Measurements from ENCODE around the gene TRMT2B. TPM values are rescaled to one million over a fixed set of nuclear protein-coding genes. Genes with fewer than 3 reads are reported as not detected.

The TRMT2B gene
- total and polyA plus RNA-seq, 10 of the 15 experiments (the other 5 are each of a cell fraction or from before 2014, with no cell fraction given): 2.5 to 14.2 (median 11.5) TPM

DNA sequence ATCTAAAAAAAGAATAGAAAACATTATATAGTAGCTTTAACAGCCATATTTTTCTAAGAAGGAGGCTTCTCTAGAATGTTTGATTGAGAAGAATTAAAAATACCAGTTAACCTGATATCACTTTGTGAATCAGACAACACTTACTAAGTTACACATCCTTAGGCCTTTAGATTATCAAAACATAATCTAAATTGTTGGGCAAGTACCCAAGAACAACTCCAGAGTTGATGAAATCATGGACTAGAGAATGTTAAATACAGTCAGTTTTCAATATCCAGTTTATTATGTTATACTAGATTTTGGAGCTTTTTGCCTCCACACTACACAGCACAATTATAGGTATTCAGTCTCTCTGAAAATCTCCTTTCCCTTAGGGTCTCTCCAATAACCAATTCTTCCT lies 42.8 kb downstream of the TRMT2B start (continued):
- TF ChIP-seq, protein P1, sequence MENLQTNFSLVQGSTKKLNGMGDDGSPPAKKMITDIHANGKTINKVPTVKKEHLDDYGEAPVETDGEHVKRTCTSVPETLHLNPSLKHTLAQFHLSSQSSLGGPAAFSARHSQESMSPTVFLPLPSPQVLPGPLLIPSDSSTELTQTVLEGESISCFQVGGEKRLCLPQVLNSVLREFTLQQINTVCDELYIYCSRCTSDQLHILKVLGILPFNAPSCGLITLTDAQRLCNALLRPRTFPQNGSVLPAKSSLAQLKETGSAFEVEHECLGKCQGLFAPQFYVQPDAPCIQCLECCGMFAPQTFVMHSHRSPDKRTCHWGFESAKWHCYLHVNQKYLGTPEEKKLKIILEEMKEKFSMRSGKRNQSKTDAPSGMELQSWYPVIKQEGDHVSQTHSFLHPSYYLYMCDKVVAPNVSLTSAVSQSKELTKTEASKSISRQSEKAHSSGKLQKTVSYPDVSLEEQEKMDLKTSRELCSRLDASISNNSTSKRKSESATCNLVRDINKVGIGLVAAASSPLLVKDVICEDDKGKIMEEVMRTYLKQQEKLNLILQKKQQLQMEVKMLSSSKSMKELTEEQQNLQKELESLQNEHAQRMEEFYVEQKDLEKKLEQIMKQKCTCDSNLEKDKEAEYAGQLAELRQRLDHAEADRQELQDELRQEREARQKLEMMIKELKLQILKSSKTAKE (IDR thresholded peaks at IDR 0.05; ENCODE audit: low read depth, poor library complexity, severe bottlenecking): no peak

DNA sequence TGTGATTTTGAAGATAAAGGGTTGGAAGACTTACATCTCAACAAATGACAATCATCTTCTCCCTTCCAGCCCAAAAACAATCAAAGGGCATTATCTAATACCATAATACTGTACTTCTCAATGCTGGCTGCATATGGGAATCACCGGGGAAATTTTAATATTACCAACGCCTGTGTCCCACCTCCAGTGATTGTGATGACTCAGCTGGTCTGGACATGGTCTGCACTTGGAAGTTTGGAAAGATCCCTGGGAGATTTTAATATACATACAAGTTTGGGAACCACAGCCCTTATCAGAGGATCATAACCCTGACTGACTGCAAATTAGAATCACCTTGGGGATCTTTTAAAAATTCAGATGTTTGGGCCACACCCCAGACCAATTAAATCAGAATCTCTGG lies 52.5 kb downstream of the TRMT2B start:
- TF ChIP-seq BRCA1 (IDR thresholded peaks at IDR 0.05; ENCODE audit: low read depth, low read length): no peak
- no peak for TF ChIP-seq CREB1 (IDR thresholded peaks at IDR 0.05; ENCODE audit: low read depth)
- no peak for TF ChIP-seq RB1 (IDR thresholded peaks at IDR 0.05; ENCODE audit: borderline replicate concordance)
- no peak for TF ChIP-seq MYC (IDR thresholded peaks at IDR 0.05; ENCODE audit: insufficient read depth, insufficient read length, insufficient replicate concordance, low read length, severe bottlenecking)
- TF ChIP-seq TAF1 (IDR thresholded peaks at IDR 0.05; ENCODE audit: borderline replicate concordance, low read depth, low read length): no peak
- TF ChIP-seq, protein P2, sequence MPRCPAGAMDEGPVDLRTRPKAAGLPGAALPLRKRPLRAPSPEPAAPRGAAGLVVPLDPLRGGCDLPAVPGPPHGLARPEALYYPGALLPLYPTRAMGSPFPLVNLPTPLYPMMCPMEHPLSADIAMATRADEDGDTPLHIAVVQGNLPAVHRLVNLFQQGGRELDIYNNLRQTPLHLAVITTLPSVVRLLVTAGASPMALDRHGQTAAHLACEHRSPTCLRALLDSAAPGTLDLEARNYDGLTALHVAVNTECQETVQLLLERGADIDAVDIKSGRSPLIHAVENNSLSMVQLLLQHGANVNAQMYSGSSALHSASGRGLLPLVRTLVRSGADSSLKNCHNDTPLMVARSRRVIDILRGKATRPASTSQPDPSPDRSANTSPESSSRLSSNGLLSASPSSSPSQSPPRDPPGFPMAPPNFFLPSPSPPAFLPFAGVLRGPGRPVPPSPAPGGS (IDR thresholded peaks at IDR 0.05; ENCODE audit: borderline replicate concordance, insufficient read depth, low read depth, low read length, poor library complexity, severe bottlenecking): no peak
- DNase-seq (ENCODE audit: low read depth, low spot score) (no peak), FAIRE-seq (no peak), ATAC-seq (no peak)
- ChIA-PET POLR2A (no interaction called here), CTCF (no interaction called here), RAD21 (ENCODE audit: unreplicated experiment) (interaction anchor here (0.8 kb wide), 1 partner anchor 210 kb away, joined by 3 read pairs; no protein-coding TSS in a partner anchor), SMC1A (ENCODE audit: uncharacterized antibody, unreplicated experiment) (interaction anchor here (0.7 kb wide), 1 partner anchor 58 kb away, joined by 3 read pairs; no protein-coding TSS in a partner anchor)
- Histone ChIP-seq H3K9ac (ENCODE audit: control insufficient read depth, insufficient read depth, low read length) (no peak overlapping the region), H3K4me2 (ENCODE audit: control insufficient read depth, insufficient read depth) (no peak overlapping the region), H3K9me3 (replicated peaks; ENCODE audit: control insufficient read depth, insufficient read depth, low read length) (no peaks in the 10 kb centered on the region), H2AFZ (ENCODE audit: control insufficient read depth, low read depth, low read length) (no peak overlapping the region), H3K36me3 (ENCODE audit: control insufficient read depth in 2 of 2, insufficient read depth in 2 of 2, low read length in 1 of 2) (no peaks in the 10 kb centered on the region), H3K27me3 (replicated peaks in 1 of 2; ENCODE audit: control insufficient read depth in 2 of 2, insufficient read depth in 2 of 2, low read length in 1 of 2) (no peaks in the 10 kb centered on the region), H3K79me2 (ENCODE audit: control insufficient read depth, insufficient read depth, low read length) (no peaks in the 10 kb centered on the region), H3K4me1 (ENCODE audit: control insufficient read depth, insufficient read depth, low read length) (peaks cover 6% of the 10 kb centered on the region), H3K27ac (ENCODE audit: control insufficient read depth, insufficient read depth) (no peak overlapping the region), H4K20me1 (ENCODE audit: control insufficient read depth, insufficient read depth) (no peaks in the 10 kb centered on the region), H3K4me3 (no peak overlapping the region)
- BruUV-seq (replicated peaks): no TSS peak
- intact Hi-C loops (cut with micrococcal nuclease; ENCODE audit: unreplicated experiment): no loop called here
- 50% methylated on average over 2 of the region's 2 CpGs for WGBS (ENCODE audit: insufficient coverage, insufficient replicate concordance, low lambda C conversion rate, missing lambda C conversion rate)
- in situ Hi-C loops (cut with MboI): no loop called here

Data from GM12878 (cell line).